ENCODE measurements around the gene TRIM25.

Gene TRIM25

GRCh38 chr17:56850591-56850990, 63.3 kb downstream of the TRIM25 start:
- no peak for DNase-seq

GRCh38 chr17:56849131-56849530, 64.7 kb downstream of the TRIM25 start:
- peak; percentile 38 for DNase-seq

- DNase-seq: peak; percentile 73
Observed at GRCh38 chr17:56847106-56847505, 66.7 kb downstream of the TRIM25 start.

GRCh38 chr17:56845934-56846333, 67.9 kb downstream of the TRIM25 start:
- no peak for DNase-seq

- no peak for DNase-seq
Observed at GRCh38 chr17:56842577-56842976, 71.3 kb downstream of the TRIM25 start.

- DNase-seq: no peak
Observed at GRCh38 chr17:56838687-56839086, 75.2 kb downstream of the TRIM25 start.
